Stimulated activated CD8-positive, alpha-beta memory T cell treated with anti-CD3 and anti-CD28 coated beads, Interleukin-15, amount 100 ng/mL, for 1 hour (primary cell): ENCODE measurements around the gene PITPNM3.
"Not testable (repeated sequence)": the region's sequence is repeated elsewhere in the genome, so short reads cannot be mapped to it uniquely, and the experiment has no call there.

ENCODE experiments used
- DNase-seq: peaks from one replicate; pipeline ENCODE4 v3.0.0-alpha.2; 2020; ENCODE audit warnings: low read depth

PITPNM3 gene

GRCh38 chr17:6556121-6557039 is at the start of gene PITPNM3:
TSS of gene PITPNM3 (minus strand) at chr17:6556555. CDS start at chr17:6556406, 149 bp downstream.
- no peak for DNase-seq

- no peak for DNase-seq
Observed at GRCh38 chr17:6605142-6605541, 48.8 kb upstream of the PITPNM3 start.

DNA sequence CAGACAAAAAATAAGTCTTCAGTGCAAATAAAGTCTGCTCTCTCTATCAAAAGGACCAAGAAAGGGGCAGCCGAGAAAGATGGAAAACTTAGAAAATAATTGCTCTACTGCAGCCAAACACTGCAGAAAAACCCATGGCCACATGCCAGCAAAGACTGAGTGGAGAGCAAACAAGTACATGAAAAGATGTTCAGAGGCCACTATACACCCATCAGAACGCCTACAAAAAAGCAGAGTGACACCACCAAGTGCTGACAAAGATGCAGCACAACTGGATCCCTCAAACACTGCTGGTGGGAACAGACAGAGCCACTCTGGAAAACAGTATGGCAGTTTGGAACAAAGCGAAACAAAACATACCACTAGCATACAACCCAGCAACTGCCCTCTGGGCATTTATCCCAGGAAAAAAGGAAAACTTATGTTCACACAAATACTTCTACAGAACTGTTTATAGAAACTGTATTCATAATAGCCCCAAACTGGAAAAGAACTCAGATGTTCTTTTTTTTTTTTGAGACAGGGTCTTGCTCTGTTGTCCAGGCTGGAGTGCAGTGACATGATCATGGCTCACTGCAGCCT is 47.5 kb upstream of the PITPNM3 start:
- DNase-seq = no peak

GRCh38 chr17:6602141-6602540 is 45.8 kb upstream of the PITPNM3 start:
- no peak for DNase-seq

DNA sequence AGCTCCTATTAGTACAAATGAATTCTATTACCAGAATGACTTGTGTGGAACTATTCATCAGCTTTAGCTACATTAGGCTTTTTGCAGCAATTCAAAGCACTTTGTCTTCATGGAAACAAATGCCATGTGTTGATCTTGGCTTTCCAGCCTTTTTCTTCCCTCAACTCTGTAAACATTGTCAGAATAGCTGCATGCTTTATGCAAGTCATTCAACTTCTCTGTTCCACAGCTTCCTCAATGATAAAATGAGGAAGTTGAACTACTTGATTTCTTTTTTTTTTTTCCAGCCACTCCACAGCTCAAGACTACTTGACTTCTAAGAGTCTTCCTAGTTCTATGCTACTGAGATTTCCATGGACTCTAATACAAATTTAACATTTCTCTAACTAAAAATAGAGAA is 43.0 kb upstream of the PITPNM3 start:
- no peak for DNase-seq

GRCh38 chr17:6597727-6598126 is 41.4 kb upstream of the PITPNM3 start:
- DNase-seq = no peak

DNA sequence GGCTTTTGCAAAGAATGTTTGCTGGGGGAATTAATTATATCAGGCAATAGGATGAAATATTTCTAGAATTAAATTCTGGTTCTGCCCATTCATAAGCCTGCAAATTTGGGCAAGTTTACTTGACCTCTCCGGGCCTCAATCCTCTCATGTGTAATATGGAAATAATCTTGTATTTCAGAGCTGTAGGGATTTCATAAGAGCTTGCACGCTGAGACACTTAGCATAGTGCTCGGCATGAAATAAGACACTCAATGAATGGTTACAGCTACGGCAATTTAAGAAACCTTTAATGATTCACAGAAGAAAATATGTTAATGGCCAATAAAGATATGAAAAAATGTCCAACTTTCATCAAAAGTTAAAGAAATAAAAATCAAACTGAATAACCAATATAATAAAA is 40.6 kb upstream of the PITPNM3 start:
- DNase-seq = no peak

GRCh38 chr17:6596511-6596910 is 40.2 kb upstream of the PITPNM3 start:
- DNase-seq = no peak

DNA sequence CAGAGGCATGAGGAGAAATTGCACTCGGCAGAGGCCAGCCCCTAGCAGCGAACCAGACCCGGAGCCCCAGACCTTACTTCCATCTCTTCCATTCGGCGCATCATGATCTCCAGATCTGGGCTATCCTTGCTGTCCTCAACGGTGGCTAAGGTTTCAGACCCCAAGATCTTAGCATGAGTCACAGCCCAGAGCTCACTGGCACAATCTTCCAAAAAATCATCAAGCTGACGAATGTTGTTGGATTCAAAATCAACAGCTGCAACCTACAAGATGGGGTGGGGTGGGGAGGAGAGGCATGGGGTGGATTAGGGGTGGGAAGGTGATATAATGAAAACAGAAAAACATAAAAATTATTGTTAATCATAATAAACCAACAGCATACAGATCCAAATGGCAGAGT is 39.7 kb upstream of the PITPNM3 start:
- no peak for DNase-seq

- not testable (repeated sequence) for DNase-seq
Observed at GRCh38 chr17:6593371-6593770, 37.0 kb upstream of the PITPNM3 start.

DNA sequence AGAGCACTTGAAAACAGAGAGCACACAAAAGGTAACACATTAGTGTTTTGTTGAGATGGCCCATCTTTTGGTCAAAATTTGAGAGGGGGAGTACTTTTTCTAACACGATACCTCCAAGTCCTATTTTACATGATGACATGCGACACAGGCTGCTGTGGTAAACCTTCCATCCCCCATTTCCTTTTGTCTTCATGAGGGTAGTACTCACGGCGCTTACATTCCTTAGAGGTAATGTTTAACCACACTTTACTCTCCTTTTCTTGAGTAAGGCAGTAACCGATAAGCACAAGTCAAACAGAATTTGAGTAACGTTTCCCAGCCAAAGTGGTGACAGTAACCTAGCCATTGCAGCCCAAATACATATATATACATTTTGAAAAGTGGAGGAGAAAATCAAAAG is 35.8 kb upstream of the PITPNM3 start:
- no peak for DNase-seq

DNA sequence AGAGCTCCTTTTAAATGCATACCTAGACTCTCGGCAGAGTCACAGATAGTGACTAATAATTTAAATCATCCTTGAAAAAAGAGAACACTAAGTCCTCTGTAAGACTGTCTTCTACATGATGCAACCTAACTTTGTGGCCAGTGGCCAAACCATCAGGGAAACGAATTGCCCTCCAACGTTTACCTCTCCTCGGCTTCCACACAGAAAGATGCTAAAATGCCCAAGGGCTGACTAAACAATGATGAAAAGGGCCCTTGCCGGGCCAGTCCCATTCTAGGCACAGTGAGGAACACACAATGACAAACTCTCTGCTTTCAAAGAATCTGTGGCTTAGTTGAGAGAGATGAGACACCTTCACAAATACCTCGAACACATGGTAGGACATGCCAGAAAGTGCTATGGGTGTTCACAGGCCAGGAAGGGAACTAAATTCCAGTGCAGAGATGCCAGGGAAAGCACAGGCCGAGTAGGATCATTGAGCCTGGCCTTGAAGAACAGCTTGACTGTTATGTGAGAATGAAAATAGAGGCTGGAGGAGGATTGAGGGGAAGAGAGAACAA is 35.3 kb upstream of the PITPNM3 start:
- no peak for DNase-seq

- no peak for DNase-seq
Observed at GRCh38 chr17:6589266-6589946, 33.1 kb upstream of the PITPNM3 start.

DNA sequence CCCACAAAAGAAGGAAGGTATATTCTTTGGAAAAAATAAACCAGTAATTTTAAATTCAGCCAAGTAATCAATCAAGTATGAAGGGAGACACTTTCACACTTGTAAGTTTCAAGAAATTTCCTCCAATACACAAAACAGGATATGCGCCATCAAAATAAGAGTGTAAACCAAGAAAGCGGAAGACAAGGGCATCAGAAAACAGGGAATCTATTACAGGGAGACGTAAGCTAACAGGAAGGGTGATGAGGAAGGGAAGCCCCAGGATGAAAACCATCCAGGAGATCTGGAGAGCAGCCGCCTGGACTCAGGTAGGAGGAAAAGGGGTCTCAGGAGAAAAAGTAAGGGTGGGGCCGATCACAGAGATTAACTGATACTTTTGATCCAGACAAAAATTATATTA is 31.8 kb upstream of the PITPNM3 start:
- no peak for DNase-seq

GRCh38 chr17:6587310-6587709 is 31.0 kb upstream of the PITPNM3 start:
- DNase-seq = no peak

DNA sequence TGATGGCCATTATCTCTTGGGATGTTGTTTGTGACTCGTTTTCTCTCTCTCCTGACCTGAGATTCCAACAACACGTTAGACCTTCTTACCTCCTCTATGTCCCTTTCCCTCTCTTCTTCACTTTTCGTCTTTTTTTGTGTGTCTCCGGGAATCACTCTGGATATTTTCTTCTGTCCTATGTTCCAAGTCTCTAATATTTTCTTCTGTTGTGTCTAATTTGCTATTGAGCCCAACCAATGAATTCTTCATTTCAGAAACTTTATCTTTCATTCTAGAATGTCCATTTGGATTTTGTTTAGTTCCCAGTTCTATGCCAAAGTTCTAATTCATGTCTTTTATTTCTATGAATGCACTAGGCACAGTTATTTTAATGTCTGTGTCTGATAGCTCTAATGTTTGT is 27.1 kb upstream of the PITPNM3 start:
- no peak for DNase-seq

DNA sequence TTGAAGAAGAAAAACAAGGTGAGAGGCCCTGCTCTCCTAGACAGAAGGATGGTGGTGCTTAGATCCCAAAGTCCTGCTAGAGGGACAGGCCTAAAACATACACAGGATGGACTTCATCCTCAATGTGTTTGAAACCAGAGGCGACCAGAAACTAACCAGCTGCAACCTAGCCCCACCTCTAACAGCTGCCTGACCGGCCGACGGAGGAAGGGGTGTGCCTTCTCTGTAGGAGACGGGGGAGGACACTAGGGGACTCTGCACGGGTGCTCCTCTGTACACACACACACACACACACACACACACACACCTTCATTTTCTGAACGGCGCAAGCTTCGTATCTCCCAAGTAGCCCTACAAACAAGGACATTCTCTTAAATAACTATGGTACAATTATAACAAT is 24.3 kb upstream of the PITPNM3 start:
- DNase-seq = no peak

DNA sequence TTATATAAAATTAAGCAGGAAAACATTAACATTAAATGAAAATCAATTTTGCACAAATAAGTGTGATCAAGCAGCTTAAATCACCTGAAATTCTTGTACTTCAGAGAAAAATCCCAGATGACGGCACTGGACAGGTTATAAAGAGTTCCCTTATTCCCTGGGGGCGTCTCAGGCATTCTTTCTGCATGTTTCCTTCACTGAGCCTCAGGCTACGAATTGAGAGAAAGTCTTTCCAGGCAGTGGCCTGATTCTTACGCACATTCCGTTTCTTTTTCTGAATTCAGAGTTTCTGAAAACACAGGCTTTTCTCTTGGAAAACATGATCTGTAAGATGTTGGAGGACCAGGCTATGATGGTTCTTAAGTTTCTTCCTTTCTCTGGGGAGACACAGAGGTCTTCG is 22.1 kb upstream of the PITPNM3 start:
- DNase-seq = no peak

DNA sequence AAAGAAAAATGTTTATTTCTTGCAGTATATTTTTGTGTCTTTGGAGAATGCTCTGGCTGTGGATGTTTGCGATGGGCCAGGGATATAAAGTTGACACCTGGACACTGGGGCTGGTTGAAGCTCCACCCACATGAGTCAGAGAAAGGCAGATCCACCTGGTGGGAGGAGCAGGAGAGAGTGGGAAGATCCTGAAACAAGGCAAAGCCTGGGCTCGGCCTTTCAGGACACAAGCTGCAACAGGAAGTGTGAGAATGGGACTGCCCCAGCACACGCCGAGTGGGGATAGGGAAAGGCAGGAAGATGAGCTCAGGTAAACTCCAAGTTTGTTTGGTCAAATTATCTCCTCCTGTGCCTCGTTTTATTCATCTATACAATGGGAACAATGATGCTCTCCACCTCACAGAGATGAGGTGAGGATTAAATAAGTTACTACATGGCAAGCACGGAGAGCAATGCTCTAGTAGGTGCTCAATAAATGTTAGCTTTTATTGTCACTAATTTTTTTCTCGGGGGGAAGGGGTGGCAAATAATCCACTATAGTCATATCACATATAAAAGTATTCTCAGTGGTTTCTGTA is 21.4 kb upstream of the PITPNM3 start:
- no peak for DNase-seq

DNA sequence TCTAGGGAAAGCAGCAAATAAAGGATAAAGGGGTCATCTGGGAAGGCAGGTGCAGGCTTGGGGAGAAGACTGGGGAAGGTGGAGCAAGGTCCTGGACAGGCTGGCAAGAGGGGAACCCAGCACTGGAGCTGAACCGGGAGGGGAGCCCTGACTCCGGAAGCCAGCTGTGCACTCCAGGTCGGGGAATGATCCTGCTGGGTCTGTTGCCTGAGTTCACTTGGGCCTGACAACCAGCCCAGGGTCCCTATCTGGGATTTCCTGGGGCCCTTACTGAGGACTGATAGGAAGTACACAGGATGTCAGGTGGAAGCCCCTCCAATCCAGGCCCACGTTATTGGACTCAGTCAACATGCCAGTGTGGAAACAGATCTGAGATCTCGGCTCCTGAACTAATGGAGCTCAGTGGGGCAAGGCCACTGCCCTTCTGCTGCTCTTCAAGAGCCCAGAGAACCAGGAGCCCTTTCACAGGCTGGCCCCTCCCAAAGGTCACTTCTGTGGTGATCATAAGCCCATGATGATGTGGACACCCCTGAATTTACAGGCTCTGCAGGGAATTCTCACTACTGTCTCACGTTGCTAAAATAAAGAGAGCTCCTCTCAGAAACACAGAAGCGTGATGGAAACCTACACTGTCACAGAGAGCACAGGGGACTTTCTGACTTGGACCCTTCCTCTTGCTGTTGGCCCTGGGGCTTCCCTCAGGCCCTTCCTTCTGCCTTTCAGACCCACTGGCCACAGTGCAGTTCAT is 19.9 kb upstream of the PITPNM3 start:
- DNase-seq = no peak

- no peak for DNase-seq
Observed at GRCh38 chr17:6575596-6575988, 19.2 kb upstream of the PITPNM3 start.
